ENCODE measurements around the gene APPBP2.
A peak's percentile ranks its signal among the peaks of the same experiment; 100 is the strongest.

Gene APPBP2

GRCh38 chr17:60514500-60514899 lies 11.5 kb downstream of the APPBP2 start:
- no peak for DNase-seq (ENCODE audit: low read depth)
- H3K27me3 ChIP-seq (replicated peaks; ENCODE audit: control insufficient read depth, insufficient read depth, low read length): no peaks in the 10 kb centered on the region
- H3K36me3 ChIP-seq (ENCODE audit: control insufficient read depth, insufficient read depth, low read length, severe bottlenecking): peaks cover 51% of the 10 kb centered on the region

GRCh38 chr17:60514053-60514452 lies 12.0 kb downstream of the APPBP2 start:
- DNase-seq (ENCODE audit: low read depth): no peak
- Histone ChIP-seq H3K9me3 (ENCODE audit: control insufficient read depth, low read length) (no peaks in the 10 kb centered on the region), H3K27me3 (replicated peaks; ENCODE audit: control insufficient read depth, insufficient read depth, low read length) (no peaks in the 10 kb centered on the region), H3K36me3 (ENCODE audit: control insufficient read depth, insufficient read depth, low read length, severe bottlenecking) (peaks cover 46% of the 10 kb centered on the region), H3K4me3 (ENCODE audit: low read length) (no peak overlapping the region), H3K4me1 (ENCODE audit: control insufficient read depth, insufficient read depth, low read length) (peaks cover 16% of the 10 kb centered on the region), H3K9ac (ENCODE audit: low read length) (no peak overlapping the region)

More at GRCh38 chr17:60514500-60514899, 11.5 kb downstream of the APPBP2 start:
- Histone ChIP-seq H3K4me1 (ENCODE audit: control insufficient read depth, insufficient read depth, low read length) (peaks cover 16% of the 10 kb centered on the region), H3K4me3 (ENCODE audit: low read length) (no peak overlapping the region), H3K9ac (ENCODE audit: low read length) (no peak overlapping the region), H3K9me3 (ENCODE audit: control insufficient read depth, low read length) (no peaks in the 10 kb centered on the region)

GRCh38 chr17:60513014-60513413 lies 13.0 kb downstream of the APPBP2 start:
- H3K27me3 ChIP-seq (replicated peaks; ENCODE audit: control insufficient read depth, insufficient read depth, low read length): no peaks in the 10 kb centered on the region
- H3K9me3 ChIP-seq (ENCODE audit: control insufficient read depth, low read length): no peaks in the 10 kb centered on the region
- no peak for DNase-seq (ENCODE audit: low read depth)
- no peak overlapping the region for H3K9ac ChIP-seq (ENCODE audit: low read length)
- H3K36me3 ChIP-seq (ENCODE audit: control insufficient read depth, insufficient read depth, low read length, severe bottlenecking): peaks cover 46% of the 10 kb centered on the region
- H3K4me3 ChIP-seq (ENCODE audit: low read length): no peak overlapping the region
- peaks cover 10% of the 10 kb centered on the region for H3K4me1 ChIP-seq (ENCODE audit: control insufficient read depth, insufficient read depth, low read length)

- H3K9ac ChIP-seq (ENCODE audit: low read length): no peak overlapping the region
- H3K4me1 ChIP-seq (ENCODE audit: control insufficient read depth, insufficient read depth, low read length): peaks cover 17% of the 10 kb centered on the region
- H3K4me3 ChIP-seq (ENCODE audit: low read length): no peak overlapping the region
- H3K9me3 ChIP-seq (ENCODE audit: control insufficient read depth, low read length): no peaks in the 10 kb centered on the region
- no peak for DNase-seq (ENCODE audit: low read depth)
- no peaks in the 10 kb centered on the region for H3K27me3 ChIP-seq (replicated peaks; ENCODE audit: control insufficient read depth, insufficient read depth, low read length)
- H3K36me3 ChIP-seq (ENCODE audit: control insufficient read depth, insufficient read depth, low read length, severe bottlenecking): peaks cover 36% of the 10 kb centered on the region
Measured at GRCh38 chr17:60510723-60511122, 15.3 kb downstream of the APPBP2 start.

- Histone ChIP-seq H3K9me3 (ENCODE audit: control insufficient read depth, low read length) (no peaks in the 10 kb centered on the region), H3K36me3 (ENCODE audit: control insufficient read depth, insufficient read depth, low read length, severe bottlenecking) (peaks cover 36% of the 10 kb centered on the region), H3K4me1 (ENCODE audit: control insufficient read depth, insufficient read depth, low read length) (peaks cover 17% of the 10 kb centered on the region), H3K4me3 (ENCODE audit: low read length) (no peak overlapping the region), H3K9ac (ENCODE audit: low read length) (no peak overlapping the region), H3K27me3 (replicated peaks; ENCODE audit: control insufficient read depth, insufficient read depth, low read length) (no peaks in the 10 kb centered on the region)
- no peak for DNase-seq (ENCODE audit: low read depth)
Measured at GRCh38 chr17:60510031-60510430, 16.0 kb downstream of the APPBP2 start.

GRCh38 chr17:60508384-60508980 lies 17.6 kb downstream of the APPBP2 start:
- H3K27me3 ChIP-seq (replicated peaks; ENCODE audit: control insufficient read depth, insufficient read depth, low read length): no peaks in the 10 kb centered on the region
- no peaks in the 10 kb centered on the region for H3K9me3 ChIP-seq (ENCODE audit: control insufficient read depth, low read length)
- no peak for DNase-seq (ENCODE audit: low read depth)
- peaks cover 31% of the 10 kb centered on the region for H3K36me3 ChIP-seq (ENCODE audit: control insufficient read depth, insufficient read depth, low read length, severe bottlenecking)
- peaks cover 17% of the 10 kb centered on the region for H3K4me1 ChIP-seq (ENCODE audit: control insufficient read depth, insufficient read depth, low read length)
- no peak overlapping the region for H3K9ac ChIP-seq (ENCODE audit: low read length)
- H3K4me3 ChIP-seq (ENCODE audit: low read length): no peak overlapping the region

- Histone ChIP-seq H3K27me3 (replicated peaks; ENCODE audit: control insufficient read depth, insufficient read depth, low read length) (no peaks in the 10 kb centered on the region), H3K9ac (ENCODE audit: low read length) (no peak overlapping the region), H3K4me3 (ENCODE audit: low read length) (no peak overlapping the region), H3K36me3 (ENCODE audit: control insufficient read depth, insufficient read depth, low read length, severe bottlenecking) (peaks cover 28% of the 10 kb centered on the region), H3K4me1 (ENCODE audit: control insufficient read depth, insufficient read depth, low read length) (peaks cover 17% of the 10 kb centered on the region), H3K9me3 (ENCODE audit: control insufficient read depth, low read length) (no peaks in the 10 kb centered on the region)
- peak; percentile 55 for DNase-seq (ENCODE audit: low read depth)
Measured at GRCh38 chr17:60506312-60506711, 19.7 kb downstream of the APPBP2 start.

GRCh38 chr17:60502145-60502544 lies 23.9 kb downstream of the APPBP2 start:
- Histone ChIP-seq H3K4me3 (ENCODE audit: low read length) (no peak overlapping the region), H3K4me1 (ENCODE audit: control insufficient read depth, insufficient read depth, low read length) (peaks cover 7% of the 10 kb centered on the region), H3K9ac (ENCODE audit: low read length) (no peak overlapping the region), H3K27me3 (replicated peaks; ENCODE audit: control insufficient read depth, insufficient read depth, low read length) (no peaks in the 10 kb centered on the region), H3K36me3 (ENCODE audit: control insufficient read depth, insufficient read depth, low read length, severe bottlenecking) (peaks cover 33% of the 10 kb centered on the region), H3K9me3 (ENCODE audit: control insufficient read depth, low read length) (no peaks in the 10 kb centered on the region)
- DNase-seq (ENCODE audit: low read depth): no peak

GRCh38 chr17:60501589-60501988 lies 24.5 kb downstream of the APPBP2 start:
- H3K4me1 ChIP-seq (ENCODE audit: control insufficient read depth, insufficient read depth, low read length): peaks cover 7% of the 10 kb centered on the region
- no peak for DNase-seq (ENCODE audit: low read depth)
- H3K27me3 ChIP-seq (replicated peaks; ENCODE audit: control insufficient read depth, insufficient read depth, low read length): no peaks in the 10 kb centered on the region
- no peak overlapping the region for H3K9ac ChIP-seq (ENCODE audit: low read length)
- peaks cover 37% of the 10 kb centered on the region for H3K36me3 ChIP-seq (ENCODE audit: control insufficient read depth, insufficient read depth, low read length, severe bottlenecking)
- no peaks in the 10 kb centered on the region for H3K9me3 ChIP-seq (ENCODE audit: control insufficient read depth, low read length)
- H3K4me3 ChIP-seq (ENCODE audit: low read length): no peak overlapping the region

GRCh38 chr17:60496041-60496440 lies 30.0 kb downstream of the APPBP2 start:
- no peak overlapping the region for H3K4me3 ChIP-seq (ENCODE audit: low read length)
- DNase-seq (ENCODE audit: low read depth): no peak
- H3K27me3 ChIP-seq (replicated peaks; ENCODE audit: control insufficient read depth, insufficient read depth, low read length): no peaks in the 10 kb centered on the region
- H3K36me3 ChIP-seq (ENCODE audit: control insufficient read depth, insufficient read depth, low read length, severe bottlenecking): peaks cover 61% of the 10 kb centered on the region
- H3K4me1 ChIP-seq (ENCODE audit: control insufficient read depth, insufficient read depth, low read length): no peaks in the 10 kb centered on the region
- no peak overlapping the region for H3K9ac ChIP-seq (ENCODE audit: low read length)
- H3K9me3 ChIP-seq (ENCODE audit: control insufficient read depth, low read length): peaks cover 4% of the 10 kb centered on the region

- H3K4me1 ChIP-seq (ENCODE audit: control insufficient read depth, insufficient read depth, low read length): no peaks in the 10 kb centered on the region
- peaks cover 4% of the 10 kb centered on the region for H3K9me3 ChIP-seq (ENCODE audit: control insufficient read depth, low read length)
- peaks cover 68% of the 10 kb centered on the region for H3K36me3 ChIP-seq (ENCODE audit: control insufficient read depth, insufficient read depth, low read length, severe bottlenecking)
- H3K27me3 ChIP-seq (replicated peaks; ENCODE audit: control insufficient read depth, insufficient read depth, low read length): no peaks in the 10 kb centered on the region
- H3K9ac ChIP-seq (ENCODE audit: low read length): no peak overlapping the region
- H3K4me3 ChIP-seq (ENCODE audit: low read length): no peak overlapping the region
- DNase-seq (ENCODE audit: low read depth): no peak
Measured at GRCh38 chr17:60495260-60495659, 30.8 kb downstream of the APPBP2 start.

GRCh38 chr17:60493847-60494321 lies 32.2 kb downstream of the APPBP2 start:
- Histone ChIP-seq H3K4me1 (ENCODE audit: control insufficient read depth, insufficient read depth, low read length) (no peaks in the 10 kb centered on the region), H3K4me3 (ENCODE audit: low read length) (no peak overlapping the region), H3K9me3 (ENCODE audit: control insufficient read depth, low read length) (peaks cover 4% of the 10 kb centered on the region), H3K36me3 (ENCODE audit: control insufficient read depth, insufficient read depth, low read length, severe bottlenecking) (peaks cover 71% of the 10 kb centered on the region), H3K27me3 (replicated peaks; ENCODE audit: control insufficient read depth, insufficient read depth, low read length) (no peaks in the 10 kb centered on the region), H3K9ac (ENCODE audit: low read length) (no peak overlapping the region)
- DNase-seq (ENCODE audit: low read depth): peak; percentile 22

Data from adipocyte (in vitro differentiated cells).